GM19025 (cell line): ENCODE data around the gene KCTD10.
"Not testable (repeated sequence)": the region's sequence is repeated elsewhere in the genome, so short reads cannot be mapped to it uniquely, and the experiment has no call there.

Experiments
- ATAC-seq: cut with Tn5 transposase; IDR thresholded peaks from one replicate; pipeline ENCODE4 v1.9.1; 2021; ENCODE audit warnings: mild to moderate bottlenecking, low read depth, moderate library complexity; ENCODE audit not compliant: unreplicated experiment

Gene KCTD10

GRCh38 chr12:109475121-109475520 lies 2.0 kb downstream of the KCTD10 start:
- no peak for ATAC-seq

DNA sequence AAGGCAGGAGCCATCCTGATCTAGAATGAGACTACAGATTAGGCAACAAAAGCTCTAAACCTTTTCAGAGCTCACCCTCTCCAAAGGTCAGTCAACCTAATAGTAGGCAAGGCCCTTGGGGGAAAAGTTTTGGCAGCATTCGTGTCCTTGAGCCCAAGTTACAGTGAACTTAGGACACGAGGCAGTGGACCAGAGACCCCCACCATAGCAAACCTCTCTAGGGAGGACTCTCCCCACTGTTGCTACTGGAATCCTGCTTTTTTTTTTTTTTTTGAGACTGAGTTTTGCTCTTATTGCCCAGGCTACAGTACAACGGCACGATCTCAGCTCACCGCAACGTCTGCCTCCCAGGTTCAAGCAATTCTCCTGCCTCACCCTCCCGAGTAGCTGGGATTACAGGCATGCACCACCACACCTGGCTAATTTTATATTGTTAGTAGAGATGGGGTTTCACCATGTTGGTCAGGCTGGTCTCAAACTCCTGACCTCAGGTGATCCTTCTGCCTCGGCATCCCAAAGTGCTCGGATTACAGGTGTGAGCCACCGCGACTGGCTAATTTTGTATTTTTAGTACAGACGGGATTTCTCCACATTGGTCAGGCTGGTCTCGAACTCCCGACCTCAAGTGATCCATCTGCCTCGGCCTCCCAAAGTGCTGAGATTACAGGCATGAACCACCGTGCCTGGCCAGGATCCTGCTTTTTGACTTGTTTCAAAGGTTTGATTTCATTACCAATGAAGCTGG lies 3.4 kb downstream of the KCTD10 start:
- ATAC-seq, result not testable (repeated sequence)

GRCh38 chr12:109473006-109473405 lies 4.1 kb downstream of the KCTD10 start:
- ATAC-seq, result no peak

- ATAC-seq, result no peak
Measured at GRCh38 chr12:109469517-109469916, 7.6 kb downstream of the KCTD10 start.

DNA sequence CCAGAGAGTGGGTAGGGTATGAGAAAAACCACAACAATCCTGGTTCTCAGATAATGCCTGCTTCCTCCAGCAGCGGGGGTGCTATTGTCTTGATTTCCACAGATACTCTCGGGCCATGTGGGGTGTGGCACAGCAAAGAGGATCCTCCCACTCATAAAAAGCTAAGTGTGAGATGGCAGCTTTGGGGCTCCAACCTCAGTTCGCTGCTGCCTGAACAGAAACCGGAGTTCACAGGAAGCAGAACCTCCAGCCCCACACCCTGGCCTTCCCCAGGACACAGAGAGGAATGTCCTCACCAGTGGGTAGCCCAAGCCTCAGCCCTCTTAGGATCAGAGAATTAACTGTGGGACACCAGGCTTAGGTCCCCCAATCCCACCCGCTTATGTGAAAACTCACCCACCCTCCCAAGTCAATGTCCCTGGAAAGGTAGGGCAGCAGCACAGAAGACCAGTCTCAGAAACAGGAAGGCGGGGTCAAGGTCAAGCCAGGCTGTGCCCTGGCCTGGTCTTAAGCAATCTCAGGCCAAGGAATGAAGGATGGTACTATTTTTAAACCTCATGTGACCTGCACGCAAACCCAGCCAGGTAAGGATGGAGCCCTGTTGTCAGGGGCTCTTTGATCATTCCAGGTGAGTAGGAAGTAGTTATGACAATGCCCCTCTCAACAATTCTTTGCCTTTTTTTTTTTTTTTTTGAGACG lies 9.0 kb downstream of the KCTD10 start:
- ATAC-seq, result no peak

DNA sequence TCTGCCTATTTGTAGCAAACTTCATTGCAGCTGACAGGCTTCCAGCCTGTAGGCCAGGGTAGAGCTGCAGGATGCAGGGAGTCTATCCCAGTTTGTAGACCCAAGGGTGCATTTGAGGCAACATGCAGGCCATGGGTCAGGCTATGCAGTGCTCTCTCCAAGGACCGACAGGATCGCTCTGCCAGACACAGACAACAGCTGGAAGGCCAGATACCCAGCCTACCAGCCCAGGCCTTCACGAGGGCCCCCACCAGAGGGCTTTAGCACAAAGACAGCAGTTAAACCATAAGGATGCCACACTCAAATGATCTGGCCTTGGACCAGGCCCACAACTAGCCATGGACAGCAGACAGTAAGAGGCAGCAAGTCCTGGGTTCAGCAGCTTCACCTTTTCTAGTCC lies 10.3 kb downstream of the KCTD10 start:
- ATAC-seq, result no peak

GRCh38 chr12:109466305-109466704 lies 10.8 kb downstream of the KCTD10 start:
- ATAC-seq, result no peak

DNA sequence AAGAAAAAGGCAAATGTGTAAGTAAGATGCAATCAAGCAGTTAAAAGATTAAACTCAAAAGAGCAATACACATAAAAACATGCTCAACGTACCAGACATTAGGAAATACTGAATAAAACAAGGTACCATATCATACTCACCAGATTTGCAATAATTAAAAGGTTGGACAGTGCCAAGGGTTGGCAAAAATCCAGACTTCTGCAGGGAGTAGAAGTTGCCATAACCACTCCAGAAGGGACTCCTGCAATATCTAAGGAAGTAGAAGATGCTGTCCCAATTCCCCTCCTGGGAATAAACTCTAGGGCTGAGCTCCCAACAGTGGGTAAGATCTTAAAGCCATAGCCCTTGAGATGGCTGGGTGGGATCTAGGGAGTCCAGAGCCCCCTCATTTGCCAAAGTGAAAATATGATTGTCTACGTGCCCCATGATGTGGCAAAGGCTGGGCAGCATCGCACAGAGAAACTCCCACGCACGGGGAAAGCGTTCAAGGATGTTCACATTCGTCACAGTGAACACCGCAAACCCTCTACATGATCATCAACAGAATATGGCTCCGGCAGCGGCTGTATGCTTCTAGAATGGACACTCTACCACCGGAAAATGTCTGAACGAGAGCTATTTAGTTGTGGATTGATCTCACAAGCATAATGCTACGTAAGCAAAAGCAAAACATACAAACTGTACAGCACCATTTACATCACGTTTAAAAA lies 12.3 kb downstream of the KCTD10 start:
- no peak for ATAC-seq

DNA sequence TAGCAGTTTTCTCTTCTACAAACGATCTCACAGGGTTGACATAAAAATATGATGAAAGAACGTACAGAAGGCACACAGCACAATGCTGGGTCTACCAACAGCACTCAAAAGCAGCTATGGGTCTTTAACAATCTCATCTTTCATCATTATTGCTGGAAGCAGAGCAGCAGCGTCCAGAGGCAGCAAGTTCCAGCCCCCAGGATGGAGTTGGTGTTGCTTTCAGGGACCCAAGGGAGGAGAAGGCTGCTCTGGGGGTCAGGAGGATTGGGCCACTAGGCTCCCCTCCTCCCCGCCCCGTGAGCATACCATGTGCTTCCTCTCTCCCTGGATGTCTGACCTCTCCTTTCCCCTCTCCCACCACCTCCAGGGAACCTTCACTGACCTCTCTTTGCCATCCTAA lies 13.3 kb downstream of the KCTD10 start:
- ATAC-seq, result no peak

DNA sequence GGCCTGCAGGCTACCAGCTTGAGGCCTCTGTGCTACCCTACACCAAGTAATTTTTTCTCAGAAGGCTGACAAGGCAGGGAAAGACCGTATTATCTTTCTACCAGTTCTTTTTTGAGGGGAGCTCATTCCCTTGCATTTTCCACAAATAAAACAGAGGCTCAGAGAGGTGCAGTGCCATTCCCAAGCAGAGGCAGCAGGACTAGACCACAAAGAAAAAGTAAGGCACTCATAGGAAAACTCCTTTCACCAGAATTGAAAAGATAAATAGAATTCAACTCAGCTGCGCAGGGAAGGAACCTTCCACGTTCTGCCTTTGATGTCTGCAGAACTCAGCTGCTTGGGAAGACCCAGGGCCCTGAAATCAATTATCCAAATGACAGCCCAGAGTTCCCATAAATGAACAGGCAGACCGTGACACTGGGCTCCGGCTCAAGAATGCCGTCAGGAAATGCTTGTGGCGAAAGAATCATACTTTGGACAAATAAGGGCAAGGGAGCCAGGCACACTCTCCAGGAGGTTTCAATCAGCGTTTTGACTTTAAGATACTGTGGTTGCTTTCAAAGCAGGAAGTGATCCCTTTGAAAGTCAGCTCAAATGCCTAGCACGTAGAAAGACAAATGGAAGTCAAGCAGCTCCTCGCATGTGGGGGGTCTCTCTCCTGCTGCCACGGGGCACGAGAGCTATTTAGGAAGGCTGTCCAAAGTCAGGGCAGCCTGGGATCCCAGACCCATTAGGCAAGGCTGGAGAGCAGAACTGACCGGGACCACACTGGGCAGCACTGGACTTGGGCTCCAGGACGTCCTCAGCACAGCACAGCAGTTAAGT lies 14.0 kb downstream of the KCTD10 start:
- ATAC-seq, result no peak

DNA sequence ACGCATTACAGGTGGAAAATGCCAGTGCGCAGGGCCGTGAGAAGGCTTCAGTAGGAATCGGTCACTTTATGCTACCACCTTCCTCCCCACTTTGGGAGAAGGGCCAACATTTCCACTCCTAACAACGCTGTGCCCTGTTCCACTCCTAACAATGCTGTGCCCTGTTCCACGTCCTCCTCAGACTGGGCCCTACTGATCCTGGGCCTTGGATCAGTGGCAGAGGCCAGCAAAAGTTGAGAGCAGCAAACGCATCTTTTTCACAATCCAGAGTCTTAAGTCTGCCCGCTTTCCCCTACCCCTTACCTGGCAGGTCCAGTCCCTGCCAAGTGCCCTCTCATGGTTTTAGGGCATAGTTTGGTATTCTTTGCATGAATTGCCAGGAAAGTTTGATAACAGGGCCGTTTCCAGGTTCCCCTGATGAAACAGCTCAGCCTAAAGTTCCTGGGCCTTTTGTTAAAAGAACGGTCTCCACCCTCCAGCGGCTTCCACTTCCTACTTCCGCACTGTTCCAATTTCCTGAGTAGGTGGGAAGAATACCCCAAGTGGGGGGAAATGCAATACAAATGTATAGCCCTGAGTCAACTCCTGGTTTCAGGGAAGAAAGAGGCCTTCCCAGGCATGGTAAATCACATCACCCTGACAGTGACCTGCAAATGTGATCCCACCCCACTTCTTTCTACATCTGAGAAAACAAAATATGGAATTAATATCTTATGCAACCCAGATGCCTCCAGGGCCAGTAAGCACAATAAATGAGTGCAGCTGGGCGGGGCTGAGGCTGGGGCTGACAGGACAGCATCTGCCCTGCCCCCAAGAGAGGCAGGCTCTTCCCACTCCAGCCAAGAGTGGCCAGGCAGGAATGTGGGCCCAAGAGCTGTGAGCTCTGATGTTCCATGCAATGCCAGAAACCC lies 15.0 kb downstream of the KCTD10 start:
- ATAC-seq, result no peak

DNA sequence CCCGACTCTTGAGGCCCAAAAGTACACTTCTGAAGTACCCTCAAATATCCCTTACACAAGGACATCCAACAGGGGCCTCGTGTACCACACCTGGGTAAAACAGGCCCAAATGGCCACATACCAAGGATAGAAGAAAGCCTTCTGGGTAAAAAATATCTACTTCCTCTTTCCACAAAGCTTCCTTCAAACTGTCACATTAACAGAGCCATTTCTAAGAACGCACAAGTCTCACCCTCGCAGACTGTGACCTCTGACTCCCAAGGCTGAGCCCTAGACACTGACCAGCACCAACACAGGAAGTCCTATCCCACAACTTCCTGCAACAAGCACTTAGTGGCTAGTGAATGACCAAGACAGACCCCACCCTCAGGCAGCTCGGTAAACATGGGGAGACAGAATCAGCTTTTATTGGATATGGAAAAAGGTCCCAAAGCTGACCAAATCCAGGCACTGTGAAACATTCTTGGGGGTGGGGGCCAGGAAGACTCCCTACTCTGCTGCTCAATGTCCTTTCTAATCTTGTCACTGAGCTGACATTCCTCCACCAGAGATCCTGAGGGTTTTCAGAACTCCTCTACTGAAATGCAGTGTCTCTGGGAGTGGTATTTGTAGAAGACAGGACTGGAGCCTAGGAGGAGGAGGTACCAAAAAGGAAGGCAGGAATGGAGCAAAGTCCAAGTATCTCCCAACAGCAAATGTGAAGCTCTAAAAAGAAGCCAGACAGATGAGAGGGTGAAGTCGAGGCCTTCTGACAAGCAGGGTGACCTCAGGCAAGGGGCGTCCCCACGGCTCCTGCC lies 15.9 kb downstream of the KCTD10 start:
- ATAC-seq, result no peak

- ATAC-seq, result no peak
Measured at GRCh38 chr12:109460538-109460937, 16.6 kb downstream of the KCTD10 start.

DNA sequence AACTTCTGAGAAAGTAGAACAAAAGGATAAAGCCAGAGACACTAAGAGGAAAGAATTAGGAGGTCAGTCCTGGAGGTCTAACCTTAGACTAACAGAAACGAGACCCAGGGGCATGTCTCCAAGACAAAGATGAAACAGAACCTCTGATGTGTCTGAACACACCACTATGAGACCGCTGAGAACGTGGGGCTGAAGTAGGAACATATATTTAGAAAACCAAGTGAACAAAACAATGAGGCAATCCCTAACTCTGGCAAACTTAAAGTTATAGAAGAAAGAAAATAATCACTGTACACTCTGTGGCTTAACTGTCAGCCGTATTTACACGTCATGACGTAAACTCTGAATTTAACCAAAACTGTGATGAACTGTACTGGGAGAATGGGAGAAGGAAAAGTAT lies 17.9 kb downstream of the KCTD10 start:
- ATAC-seq, result no peak

- no peak for ATAC-seq
Measured at GRCh38 chr12:109458771-109459208, 18.3 kb downstream of the KCTD10 start.

DNA sequence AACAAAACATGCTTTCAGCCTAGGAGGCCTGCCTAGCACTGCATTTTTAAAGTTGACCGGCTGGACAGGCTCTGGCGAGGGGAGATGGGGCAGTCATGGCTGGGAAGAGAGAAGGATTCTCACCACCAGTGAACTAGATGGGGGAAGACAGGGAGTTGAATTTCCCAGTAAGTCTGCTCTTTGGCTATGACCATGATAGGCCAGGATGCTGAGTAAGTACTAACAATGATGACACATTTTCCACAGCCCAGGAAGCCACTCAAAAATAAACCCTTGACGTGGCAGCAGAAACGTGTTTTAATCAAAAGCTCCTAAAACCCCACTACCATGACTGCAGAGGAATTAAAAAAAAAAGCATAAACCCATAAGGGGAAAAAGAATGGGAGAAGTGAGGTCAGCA lies 19.0 kb downstream of the KCTD10 start:
- ATAC-seq, result no peak

- no peak for ATAC-seq
Measured at GRCh38 chr12:109455706-109456105, 21.4 kb downstream of the KCTD10 start.

- no peak for ATAC-seq
Measured at GRCh38 chr12:109452489-109452888, 24.6 kb downstream of the KCTD10 start.

GRCh38 chr12:109451400-109451799 lies 25.7 kb downstream of the KCTD10 start:
- no peak for ATAC-seq
